Measurements from ENCODE around the gene SYTL1.

Gene SYTL1

GRCh38 chr1:27348861-27349783, 7.3 kb downstream of the SYTL1 start:
- DNase-seq (ENCODE audit: low spot score): no peak

- no peak for DNase-seq (ENCODE audit: low spot score)
Measured at GRCh38 chr1:27349784-27350662, 8.2 kb downstream of the SYTL1 start.

GRCh38 chr1:27350663-27351540, 9.1 kb downstream of the SYTL1 start:
- DNase-seq (ENCODE audit: low spot score): no peak

- DNase-seq (ENCODE audit: low spot score): no peak
Measured at GRCh38 chr1:27351541-27352107, 9.8 kb downstream of the SYTL1 start.

GRCh38 chr1:27353166-27353565, 11.3 kb downstream of the SYTL1 start:
- no peak for DNase-seq (ENCODE audit: low spot score)

GRCh38 chr1:27353629-27354028, 11.8 kb downstream of the SYTL1 start:
- no peak for DNase-seq (ENCODE audit: low spot score)

- no peak for DNase-seq (ENCODE audit: low spot score)
Measured at GRCh38 chr1:27355683-27356082, 13.9 kb downstream of the SYTL1 start.

GRCh38 chr1:27356277-27356618, 14.4 kb downstream of the SYTL1 start:
- DNase-seq (ENCODE audit: low spot score): no peak

- no peak for DNase-seq (ENCODE audit: low spot score)
Measured at GRCh38 chr1:27356619-27357280, 14.9 kb downstream of the SYTL1 start.

- peak; percentile 78 for DNase-seq (ENCODE audit: low spot score)
Measured at GRCh38 chr1:27357281-27358037, 15.6 kb downstream of the SYTL1 start.

GRCh38 chr1:27358038-27358927, 16.5 kb downstream of the SYTL1 start:
- DNase-seq (ENCODE audit: low spot score): no peak

- DNase-seq (ENCODE audit: low spot score): no peak
Measured at GRCh38 chr1:27358928-27359313, 17.1 kb downstream of the SYTL1 start.

- no peak for DNase-seq (ENCODE audit: low spot score)
Measured at GRCh38 chr1:27359822-27360158, 18.0 kb downstream of the SYTL1 start.

- no peak for DNase-seq (ENCODE audit: low spot score)
Measured at GRCh38 chr1:27360159-27361043, 18.6 kb downstream of the SYTL1 start.

GRCh38 chr1:27361044-27361402, 19.2 kb downstream of the SYTL1 start:
- DNase-seq (ENCODE audit: low spot score): no peak

GRCh38 chr1:27361553-27361952, 19.7 kb downstream of the SYTL1 start:
- DNase-seq (ENCODE audit: low spot score): no peak

GRCh38 chr1:27363766-27364695, 22.2 kb downstream of the SYTL1 start:
- no peak for DNase-seq (ENCODE audit: low spot score)
